Measurements from ENCODE around the gene SERTAD4. TPM values are rescaled to one million over a fixed set of nuclear protein-coding genes. Genes with fewer than 3 reads are reported as not detected.

The SERTAD4 gene
- total RNA-seq, 1 donor from 2014 or later: 11.4 TPM

DNA sequence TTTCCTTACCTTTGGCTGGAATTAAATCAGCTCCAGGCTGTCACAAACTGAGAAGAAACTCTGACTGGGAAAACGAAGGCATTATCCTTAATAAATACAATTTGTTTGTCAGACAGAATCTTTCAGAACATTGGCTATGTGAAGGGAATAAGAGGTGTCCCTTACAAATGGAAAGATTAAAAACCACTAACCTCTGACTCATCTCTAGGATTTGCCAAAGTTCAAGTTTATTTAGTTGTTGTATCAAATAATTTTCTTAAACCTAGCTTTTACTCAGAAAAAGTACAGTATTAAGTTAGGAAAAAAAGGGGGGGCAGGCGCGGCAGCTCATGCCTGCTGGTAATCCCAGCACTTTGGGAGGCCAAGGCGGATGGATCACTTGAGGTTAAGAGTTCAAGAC is 15.7 kb downstream of the SERTAD4 start:
- H3K36me3 Mint-ChIP-seq: no peaks in the 10 kb centered on the region
- H3K27me3 Mint-ChIP-seq: peaks cover 17% of the 10 kb centered on the region
- DNase-seq (ENCODE audit: extremely low spot score, unreplicated experiment): no peak
- no peaks in the 10 kb centered on the region for H3K9me3 Mint-ChIP-seq
- TF ChIP-seq, protein P1, sequence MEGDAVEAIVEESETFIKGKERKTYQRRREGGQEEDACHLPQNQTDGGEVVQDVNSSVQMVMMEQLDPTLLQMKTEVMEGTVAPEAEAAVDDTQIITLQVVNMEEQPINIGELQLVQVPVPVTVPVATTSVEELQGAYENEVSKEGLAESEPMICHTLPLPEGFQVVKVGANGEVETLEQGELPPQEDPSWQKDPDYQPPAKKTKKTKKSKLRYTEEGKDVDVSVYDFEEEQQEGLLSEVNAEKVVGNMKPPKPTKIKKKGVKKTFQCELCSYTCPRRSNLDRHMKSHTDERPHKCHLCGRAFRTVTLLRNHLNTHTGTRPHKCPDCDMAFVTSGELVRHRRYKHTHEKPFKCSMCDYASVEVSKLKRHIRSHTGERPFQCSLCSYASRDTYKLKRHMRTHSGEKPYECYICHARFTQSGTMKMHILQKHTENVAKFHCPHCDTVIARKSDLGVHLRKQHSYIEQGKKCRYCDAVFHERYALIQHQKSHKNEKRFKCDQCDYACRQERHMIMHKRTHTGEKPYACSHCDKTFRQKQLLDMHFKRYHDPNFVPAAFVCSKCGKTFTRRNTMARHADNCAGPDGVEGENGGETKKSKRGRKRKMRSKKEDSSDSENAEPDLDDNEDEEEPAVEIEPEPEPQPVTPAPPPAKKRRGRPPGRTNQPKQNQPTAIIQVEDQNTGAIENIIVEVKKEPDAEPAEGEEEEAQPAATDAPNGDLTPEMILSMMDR (conservative IDR thresholded peaks at IDR 0.05): no peak
- H3K27ac Mint-ChIP-seq: no peak overlapping the region
- H3K4me1 Mint-ChIP-seq (ENCODE audit: unreplicated experiment): peaks cover 10% of the 10 kb centered on the region
- no peak overlapping the region for H3K4me3 Mint-ChIP-seq

DNA sequence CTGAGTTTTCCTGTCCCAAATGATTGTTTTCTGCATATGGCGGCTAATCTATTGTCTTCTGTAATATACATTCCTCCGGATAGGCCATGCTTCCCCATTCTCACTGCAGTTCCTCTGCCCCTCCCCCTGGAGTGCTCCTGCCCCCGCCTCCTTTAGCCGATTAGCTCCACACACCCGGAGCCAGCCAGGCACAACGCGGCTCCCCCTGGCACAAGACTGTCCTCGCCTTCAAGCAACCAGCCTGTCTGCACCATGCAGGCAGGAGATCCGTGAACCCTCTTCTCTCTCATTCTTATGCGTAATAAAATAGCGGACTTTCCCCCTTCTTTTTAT is 18.0 kb downstream of the SERTAD4 start:
- no peak for DNase-seq (ENCODE audit: extremely low spot score, unreplicated experiment)
- Mint-ChIP-seq H3K36me3 (no peaks in the 10 kb centered on the region), H3K9me3 (no peaks in the 10 kb centered on the region), H3K4me3 (peak overlapping the region; percentile 88), H3K27me3 (peaks cover 36% of the 10 kb centered on the region), H3K4me1 (ENCODE audit: unreplicated experiment) (peaks cover 21% of the 10 kb centered on the region), H3K27ac (peak overlapping the region; percentile 21)
- TF ChIP-seq, protein P1 (conservative IDR thresholded peaks at IDR 0.05): no peak

DNA sequence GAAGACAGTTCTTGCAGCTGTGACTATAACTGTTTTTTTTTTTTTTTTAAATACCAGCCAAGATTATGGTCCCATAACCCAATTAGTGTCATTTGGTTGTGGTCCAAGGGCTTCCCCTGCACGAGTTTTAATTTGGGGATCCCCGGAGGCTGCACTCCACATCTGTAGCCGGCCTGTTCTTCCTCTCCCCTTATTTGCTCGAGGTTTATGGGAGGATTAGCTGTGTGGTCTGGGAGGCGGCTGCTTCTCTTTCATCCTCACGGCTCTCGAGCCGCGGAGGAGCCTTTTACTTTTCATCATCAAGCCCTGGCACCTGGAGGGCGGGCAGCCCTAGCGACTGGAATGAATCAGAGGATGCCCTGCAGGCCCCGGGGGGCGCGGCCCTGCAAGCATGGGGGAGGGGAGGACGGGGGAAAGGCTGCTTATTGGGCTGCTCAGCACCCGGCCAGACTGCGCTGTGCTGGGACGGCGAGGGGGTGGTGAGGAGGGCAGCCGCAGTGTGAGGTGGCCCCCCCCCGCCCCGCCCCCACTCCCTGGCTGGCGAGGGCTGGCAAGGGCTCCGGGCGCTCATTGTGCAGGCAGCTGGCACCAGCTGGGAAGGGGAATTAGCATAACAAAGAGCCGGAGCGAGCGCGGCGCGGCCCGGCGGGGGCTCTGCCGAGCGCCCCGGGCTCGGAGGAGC is 18.5 kb downstream of the SERTAD4 start:
- H3K4me3 Mint-ChIP-seq: peak overlapping the region; percentile 88
- H3K27me3 Mint-ChIP-seq: peaks cover 40% of the 10 kb centered on the region
- TF ChIP-seq, protein P1 (conservative IDR thresholded peaks at IDR 0.05): no peak
- H3K9me3 Mint-ChIP-seq: no peaks in the 10 kb centered on the region
- no peaks in the 10 kb centered on the region for H3K36me3 Mint-ChIP-seq
- peak overlapping the region; percentile 21 for H3K27ac Mint-ChIP-seq
- DNase-seq (ENCODE audit: extremely low spot score, unreplicated experiment): no peak
- peaks cover 23% of the 10 kb centered on the region for H3K4me1 Mint-ChIP-seq (ENCODE audit: unreplicated experiment)

DNA sequence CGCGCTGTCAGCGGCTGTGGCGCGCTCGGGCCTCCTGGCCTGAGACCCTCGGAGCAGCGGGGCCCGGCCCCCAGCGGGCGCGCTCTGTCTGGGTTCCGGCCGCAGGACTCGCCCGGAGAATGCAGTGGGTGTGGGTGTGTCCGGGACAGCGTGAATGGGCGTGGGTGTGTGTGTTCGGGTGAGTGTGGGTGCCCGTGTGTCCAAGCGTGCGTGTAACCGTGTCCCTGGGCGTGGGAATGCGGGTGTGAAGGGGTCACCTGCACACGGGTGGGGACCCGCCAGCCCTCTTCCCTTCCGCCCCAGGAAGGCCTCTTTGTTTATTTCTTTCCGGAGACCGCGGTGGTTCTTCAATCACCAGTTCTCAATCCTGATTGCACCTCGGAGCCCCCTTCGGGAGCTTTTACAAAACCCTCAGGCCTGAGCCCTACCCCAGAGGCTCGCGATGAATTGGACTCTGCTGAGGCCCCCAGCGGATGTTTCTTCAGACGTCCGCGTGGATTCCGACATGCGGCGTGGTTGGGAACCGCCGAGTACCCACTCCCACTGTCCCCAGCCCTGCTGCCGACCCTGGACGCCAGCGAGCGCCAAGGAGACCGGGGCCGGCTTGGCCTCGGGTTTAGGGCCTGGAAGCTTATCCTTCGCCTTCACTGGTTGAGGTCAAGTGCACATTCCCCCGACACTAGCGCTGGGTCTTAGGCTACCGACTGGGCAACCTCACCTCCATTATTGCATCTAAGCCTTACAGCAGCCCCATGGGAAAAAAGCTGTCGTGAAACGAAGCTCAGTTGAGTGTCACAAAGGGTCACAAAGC is 19.3 kb downstream of the SERTAD4 start:
- no peak for DNase-seq (ENCODE audit: extremely low spot score, unreplicated experiment)
- TF ChIP-seq, protein P1 (conservative IDR thresholded peaks at IDR 0.05): no peak
- Mint-ChIP-seq H3K27ac (peak overlapping the region; percentile 34), H3K4me3 (peak overlapping the region; percentile 92), H3K4me1 (ENCODE audit: unreplicated experiment) (peaks cover 23% of the 10 kb centered on the region), H3K27me3 (peaks cover 40% of the 10 kb centered on the region), H3K36me3 (no peaks in the 10 kb centered on the region), H3K9me3 (no peaks in the 10 kb centered on the region)

DNA sequence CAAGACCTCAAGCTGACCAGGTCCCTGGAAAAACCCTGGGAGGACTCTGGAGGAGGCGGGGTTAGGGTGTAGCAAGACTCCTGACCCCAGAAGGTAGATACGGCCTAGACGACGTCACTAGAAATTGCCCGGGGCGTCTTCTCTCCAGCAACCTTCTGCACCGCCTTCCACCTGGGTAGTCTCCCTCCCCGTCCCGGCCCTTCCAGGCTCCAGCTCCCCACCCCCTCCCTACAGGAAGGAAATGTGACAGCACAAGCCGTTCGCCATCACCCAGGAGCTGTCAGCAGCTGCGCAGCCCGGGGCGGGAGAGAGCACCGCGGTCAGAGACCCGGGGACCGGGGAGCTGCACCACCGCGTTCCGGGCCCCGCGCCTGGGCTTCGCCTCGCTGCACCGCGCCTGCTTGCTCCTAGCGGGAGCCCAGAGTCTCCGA is 20.0 kb downstream of the SERTAD4 start:
- TF ChIP-seq, protein P1 (conservative IDR thresholded peaks at IDR 0.05): no peak
- Mint-ChIP-seq H3K27me3 (peaks cover 41% of the 10 kb centered on the region), H3K4me3 (peak overlapping the region; percentile 92), H3K36me3 (no peaks in the 10 kb centered on the region), H3K4me1 (ENCODE audit: unreplicated experiment) (peaks cover 27% of the 10 kb centered on the region), H3K27ac (peak overlapping the region; percentile 34), H3K9me3 (no peaks in the 10 kb centered on the region)
- DNase-seq (ENCODE audit: extremely low spot score, unreplicated experiment): no peak

All from type B pancreatic cell (in vitro differentiated cells).